HG03460 (cell line): ENCODE results near the gene EPO.
"Not testable (repeated sequence)": the region's sequence is repeated elsewhere in the genome, so short reads cannot be mapped to it uniquely, and the experiment has no call there.

Source experiments
- ATAC-seq: cut with Tn5 transposase; IDR thresholded peaks from one replicate; pipeline ENCODE4 v1.9.1; 2021; ENCODE audit not compliant: unreplicated experiment

EPO gene

DNA sequence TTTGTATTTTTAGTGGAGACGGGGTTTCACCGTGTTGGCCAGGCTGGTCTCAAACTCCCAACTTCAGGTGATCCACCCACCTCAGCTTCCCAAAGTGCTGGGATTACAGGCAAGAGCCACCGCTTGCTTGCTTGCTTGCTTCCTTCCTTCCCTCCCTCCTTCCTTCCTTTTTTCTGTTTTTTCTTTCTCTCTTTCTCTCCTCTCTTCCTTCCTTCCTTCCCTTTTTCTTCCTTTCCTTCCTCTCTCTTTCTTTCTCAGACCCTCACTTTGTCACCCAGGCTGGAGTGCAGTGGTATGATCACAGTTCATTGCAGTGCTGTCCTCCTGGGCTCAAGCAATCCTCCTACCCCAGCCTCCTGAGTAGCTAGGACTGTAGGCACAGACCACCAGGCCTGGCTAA is 19.2 kb upstream of the EPO start:
- ATAC-seq, result not testable (repeated sequence)

DNA sequence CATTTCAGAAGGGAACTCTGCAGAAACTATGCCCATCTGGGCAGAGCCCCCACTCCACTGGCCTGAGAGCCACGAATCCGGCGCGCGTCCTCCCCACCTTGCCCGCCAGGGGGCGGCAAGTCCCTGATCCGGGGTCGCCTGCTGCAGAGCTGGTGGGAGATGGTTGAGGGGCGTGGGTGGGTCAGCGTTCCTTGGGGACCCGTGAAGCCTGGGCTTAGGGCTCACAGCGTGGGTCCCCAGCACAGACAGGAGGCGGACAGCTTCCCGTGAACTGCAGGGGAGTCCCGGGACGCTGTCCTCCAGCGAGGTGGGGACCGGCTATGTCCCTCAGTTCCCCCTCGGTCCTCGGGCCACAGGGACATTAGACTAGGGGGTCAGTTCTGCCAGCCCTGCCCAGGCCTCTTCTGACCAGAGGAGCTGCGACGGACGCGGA is 14.9 kb upstream of the EPO start:
- peak; percentile 52 for ATAC-seq

DNA sequence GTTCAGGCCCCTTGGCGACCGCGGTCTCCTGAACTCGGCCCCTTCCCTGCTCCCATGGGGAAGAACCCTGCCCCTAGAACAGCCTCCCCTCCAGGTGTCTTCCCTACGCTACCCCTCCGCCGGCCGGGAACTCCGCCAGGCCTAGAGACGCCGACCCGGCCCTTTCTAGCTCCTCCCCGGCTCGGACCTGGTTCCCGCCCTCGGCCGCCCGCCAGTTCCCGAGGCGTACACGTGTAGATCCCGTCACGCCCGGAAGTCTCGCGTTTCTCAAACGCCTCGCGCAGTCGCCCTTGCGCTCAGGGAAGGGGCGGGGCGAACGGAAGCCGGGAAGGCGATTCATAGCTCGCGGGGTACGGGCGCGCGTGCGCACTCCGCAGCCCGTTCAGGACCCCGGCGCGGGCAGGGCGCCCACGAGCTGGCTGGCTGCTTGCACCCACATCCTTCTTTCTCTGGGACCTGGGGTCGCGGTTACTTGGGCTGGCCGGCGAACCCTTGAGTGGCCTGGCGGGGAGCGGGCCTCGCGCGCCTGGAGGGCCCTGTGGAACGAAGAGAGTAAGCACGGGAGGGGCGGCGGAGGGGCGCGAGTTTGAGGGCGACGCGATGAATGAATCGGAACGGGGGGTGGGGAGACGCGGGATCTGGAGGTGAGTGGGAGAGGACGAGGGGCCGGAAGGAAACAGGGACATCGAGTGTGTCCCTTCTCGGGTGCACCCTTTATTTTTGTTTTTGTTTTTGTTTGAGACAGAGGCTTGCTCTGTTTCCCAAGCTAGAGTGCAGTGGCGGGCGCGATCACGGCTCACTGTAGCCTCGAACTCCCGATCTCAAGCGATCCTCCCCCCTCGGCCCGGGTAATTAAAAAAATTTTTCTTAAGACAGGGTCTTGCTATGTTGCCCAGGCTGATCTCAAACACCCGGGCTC is 14.3 kb upstream of the EPO start, which contains the start of gene POP7:
Gene POP7 (plus strand): TSS at position 369 of the 919 bp plus-strand sequence. CDS start 710 bp downstream, outside the sequence.
- ATAC-seq, result peak; percentile 90

- ATAC-seq, result no peak
These were observed 13.5 kb upstream of the EPO start for GRCh38 chr7:100706672-100707311.

- ATAC-seq, result no peak
These were observed 11.9 kb upstream of the EPO start for GRCh38 chr7:100708395-100708794.

- ATAC-seq, result no peak
These were observed 9.8 kb upstream of the EPO start for GRCh38 chr7:100710452-100710851.

- no peak for ATAC-seq
These were observed 8.9 kb upstream of the EPO start for GRCh38 chr7:100711369-100711768.

GRCh38 chr7:100714725-100715124 is 5.5 kb upstream of the EPO start:
- ATAC-seq, result no peak

DNA sequence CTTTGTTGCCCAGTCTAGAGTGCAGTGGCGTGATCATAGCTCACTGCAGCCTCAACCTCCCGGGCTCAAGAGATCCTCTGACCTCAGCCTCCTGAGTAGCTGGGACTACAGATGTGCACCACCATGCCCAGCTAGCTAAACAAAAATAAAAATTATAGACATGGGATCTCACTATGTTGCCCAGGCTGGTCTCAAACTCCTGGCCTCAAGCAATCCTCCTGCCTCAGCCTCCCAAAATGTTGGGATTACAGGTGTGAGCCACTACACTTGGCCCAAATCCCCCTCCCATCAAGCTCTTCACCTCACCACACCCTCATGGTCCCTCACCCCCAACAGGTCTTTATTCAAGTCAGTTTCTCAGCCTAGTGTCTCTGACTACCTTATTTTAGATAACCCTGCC is 3.2 kb upstream of the EPO start:
- ATAC-seq, result not testable (repeated sequence)

GRCh38 chr7:100719523-100720278 is 567 bp upstream of the EPO start:
- ATAC-seq, result no peak

GRCh38 chr7:100720671-100721504 is 620 bp downstream of the EPO start:
- ATAC-seq, result no peak

- ATAC-seq, result no peak
These were observed 1.2 kb downstream of the EPO start for GRCh38 chr7:100721505-100721812.

DNA sequence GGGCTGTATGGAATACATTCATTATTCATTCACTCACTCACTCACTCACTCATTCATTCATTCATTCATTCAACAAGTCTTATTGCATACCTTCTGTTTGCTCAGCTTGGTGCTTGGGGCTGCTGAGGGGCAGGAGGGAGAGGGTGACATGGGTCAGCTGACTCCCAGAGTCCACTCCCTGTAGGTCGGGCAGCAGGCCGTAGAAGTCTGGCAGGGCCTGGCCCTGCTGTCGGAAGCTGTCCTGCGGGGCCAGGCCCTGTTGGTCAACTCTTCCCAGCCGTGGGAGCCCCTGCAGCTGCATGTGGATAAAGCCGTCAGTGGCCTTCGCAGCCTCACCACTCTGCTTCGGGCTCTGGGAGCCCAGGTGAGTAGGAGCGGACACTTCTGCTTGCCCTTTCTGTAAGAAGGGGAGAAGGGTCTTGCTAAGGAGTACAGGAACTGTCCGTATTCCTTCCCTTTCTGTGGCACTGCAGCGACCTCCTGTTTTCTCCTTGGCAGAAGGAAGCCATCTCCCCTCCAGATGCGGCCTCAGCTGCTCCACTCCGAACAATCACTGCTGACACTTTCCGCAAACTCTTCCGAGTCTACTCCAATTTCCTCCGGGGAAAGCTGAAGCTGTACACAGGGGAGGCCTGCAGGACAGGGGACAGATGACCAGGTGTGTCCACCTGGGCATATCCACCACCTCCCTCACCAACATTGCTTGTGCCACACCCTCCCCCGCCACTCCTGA is 2.4 kb downstream of the EPO start:
- no peak for ATAC-seq

DNA sequence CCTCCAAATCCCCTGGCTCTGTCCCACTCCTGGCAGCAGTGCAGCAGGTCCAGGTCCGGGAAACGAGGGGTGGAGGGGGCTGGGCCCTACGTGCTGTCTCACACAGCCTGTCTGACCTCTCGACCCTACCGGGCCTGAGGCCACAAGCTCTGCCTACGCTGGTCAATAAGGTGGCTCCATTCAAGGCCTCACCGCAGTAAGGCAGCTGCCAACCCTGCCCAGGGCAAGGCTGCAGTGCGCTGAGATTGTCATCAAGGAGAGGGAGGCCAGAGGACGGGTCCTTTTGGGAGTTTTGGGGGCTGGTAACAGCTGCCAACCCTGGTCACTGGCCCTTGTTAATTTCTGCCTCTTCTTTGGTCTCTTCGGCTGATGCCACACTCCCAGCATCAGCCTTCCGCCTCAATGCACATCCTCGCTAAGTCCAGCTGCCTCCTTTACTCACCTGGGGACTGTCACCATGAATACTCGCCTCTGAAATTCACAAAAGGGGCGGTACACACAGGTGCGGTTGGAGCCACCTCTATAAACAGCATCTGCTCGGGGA is 3.5 kb downstream of the EPO start:
- ATAC-seq, result no peak

DNA sequence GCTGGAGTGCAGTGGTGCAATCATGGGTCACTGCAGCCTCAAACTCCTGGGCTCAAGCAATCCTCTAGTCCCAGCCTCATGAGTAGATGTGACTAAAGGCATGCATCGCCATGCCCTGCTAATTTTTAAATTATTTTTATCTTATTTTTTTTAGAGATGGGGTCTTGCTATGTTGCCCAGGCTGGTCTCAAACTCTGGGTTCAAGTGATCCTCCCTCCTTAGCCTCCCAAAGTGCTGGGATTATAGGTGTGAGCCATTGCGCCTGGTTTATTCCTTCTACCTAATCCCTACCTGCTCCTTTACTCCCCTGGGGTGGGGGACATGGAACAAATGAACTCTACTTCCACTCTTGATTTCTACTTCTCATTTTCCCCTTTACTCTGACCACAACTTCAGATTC is 4.1 kb downstream of the EPO start:
- not testable (repeated sequence) for ATAC-seq

GRCh38 chr7:100726996-100727761 is 6.9 kb downstream of the EPO start:
- no peak for ATAC-seq

DNA sequence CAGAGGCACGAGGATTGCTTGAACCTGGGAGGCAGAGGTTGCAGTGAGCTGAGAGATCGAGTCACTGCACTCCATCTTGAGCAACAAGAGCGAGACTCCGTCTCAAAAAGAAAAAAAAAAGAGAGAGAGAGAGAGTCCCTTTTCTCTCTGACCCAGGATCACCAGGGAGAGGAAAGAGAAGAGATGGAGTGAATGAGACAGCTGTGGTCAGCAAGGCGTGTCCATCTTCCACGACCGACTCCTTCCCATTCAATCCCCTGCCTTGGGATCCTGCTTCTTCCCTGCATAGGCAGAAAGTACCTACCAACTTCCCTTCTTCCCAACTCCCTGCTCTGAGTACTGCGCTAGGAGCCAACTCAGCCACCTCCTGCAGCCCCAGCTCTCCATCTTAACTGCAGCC is 7.9 kb downstream of the EPO start:
- ATAC-seq, result no peak

DNA sequence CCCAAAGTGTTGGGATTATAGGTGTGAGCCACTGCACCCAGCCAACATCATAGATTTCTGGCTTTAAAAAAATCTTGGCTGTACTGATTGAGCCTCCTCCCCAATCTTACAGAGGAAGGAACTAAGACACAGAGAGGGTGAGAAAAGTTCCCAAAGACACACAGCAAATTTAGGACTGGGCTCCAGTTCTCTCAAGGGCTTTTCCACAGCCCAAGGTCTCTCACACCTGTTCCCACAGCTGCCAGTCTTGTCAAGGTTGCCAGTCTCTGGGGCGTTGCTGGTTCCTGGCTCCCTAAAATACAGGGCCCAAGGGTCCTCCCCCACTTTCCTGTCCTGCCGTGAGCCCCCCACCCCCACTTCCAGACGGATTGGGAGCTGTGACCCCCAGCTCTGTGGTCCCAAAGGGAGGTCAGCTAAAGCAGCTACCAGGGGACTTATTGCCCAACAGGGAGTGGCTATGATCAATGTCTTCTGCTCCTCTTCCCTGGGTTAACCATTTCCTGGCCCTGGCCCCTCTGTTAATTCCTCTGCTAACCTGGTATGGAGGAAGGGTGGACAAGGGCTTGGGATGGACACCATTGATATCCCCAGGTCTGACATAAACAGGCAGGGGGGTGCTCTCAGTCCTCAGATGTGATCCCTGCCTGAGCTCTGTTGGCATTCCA is 10.0 kb downstream of the EPO start:
- no peak for ATAC-seq
